Common myeloid progenitor, CD34-positive (primary cell): ENCODE data around the gene OGFR.

Experiments
- CTCF ChIA-PET: fragments of 350-600 bp; sonication (Branson Sonifier 250); formaldehyde crosslinking; loops from one replicate; lab custom pipeline; 2021; ENCODE audit warnings: antibody characterized with exemption; lab: Charles Lee
- POLR2A ChIA-PET: fragments of 350-600 bp; sonication (Branson Sonifier 250); formaldehyde crosslinking; loops from one replicate; lab custom pipeline; 2021; ENCODE audit warnings: antibody characterized with exemption; lab: Charles Lee
- DNase-seq, 3 donors: peaks; one replicate each; pipeline versions ENCODE4 v3.0.0 to v3.0.0-alpha.2; 2013
- H3K27ac ChIP-seq, 2 experiments: 1 replicate in 1 of 2; 2 replicates in 1 of 2; pipeline ENCODE4 v1.7.0; 2013; ENCODE audit warnings: inconsistent platforms in 2 of 2, low read length in 2 of 2, mild to moderate bottlenecking in 2 of 2, low read depth in 1 of 2, moderate library complexity in 1 of 2; ENCODE audit not compliant: severe bottlenecking in 2 of 2, insufficient read depth in 1 of 2, poor library complexity in 1 of 2
- H3K27me3 ChIP-seq, 5 experiments: replicated peaks in 2 of 5; 1 replicate in 3 of 5; 2 replicates in 2 of 5; pipeline versions ENCODE4 v1.6.1 to v1.7.0; 2013; ENCODE audit warnings: low read length in 4 of 5, mild to moderate bottlenecking in 2 of 5, moderate library complexity in 2 of 5, inconsistent platforms in 1 of 5; ENCODE audit not compliant: insufficient read depth in 5 of 5, control insufficient read depth in 4 of 5
- H3K36me3 ChIP-seq, 4 experiments: 1 replicate in 2 of 4; 2 replicates in 2 of 4; pipeline versions ENCODE4 v1.6.1 to v1.7.0; 2013; ENCODE audit warnings: low read length in 3 of 4, control low read depth in 1 of 4, mild to moderate bottlenecking in 1 of 4; ENCODE audit not compliant: control insufficient read depth in 4 of 4, insufficient read depth in 4 of 4
- H3K4me1 ChIP-seq, 4 experiments: 1 replicate in 3 of 4; 2 replicates in 1 of 4; pipeline versions ENCODE4 v1.6.1 to v1.7.1; 2013; ENCODE audit warnings: low read length in 3 of 4, mild to moderate bottlenecking in 3 of 4, control low read depth in 1 of 4, inconsistent platforms in 1 of 4, moderate library complexity in 1 of 4; ENCODE audit not compliant: control insufficient read depth in 4 of 4, insufficient read depth in 4 of 4; ENCODE audit errors: control extremely low read depth in 1 of 4
- H3K4me3 ChIP-seq, 7 experiments: 1 replicate in 4 of 7; 2 replicates in 3 of 7; pipeline versions ENCODE4 v1.5.1 to v1.7.0; 2013; ENCODE audit warnings: mild to moderate bottlenecking in 7 of 7, low read length in 6 of 7, moderate library complexity in 6 of 7, inconsistent platforms in 2 of 7, low read depth in 2 of 7, control low read depth in 1 of 7; ENCODE audit not compliant: insufficient read depth in 4 of 7, control insufficient read depth in 1 of 7; ENCODE audit errors: extremely low read depth in 1 of 7
- H3K9me3 ChIP-seq, 5 experiments: 1 replicate in 4 of 5; 2 replicates in 1 of 5; pipeline versions ENCODE4 v1.6.1 to v1.7.1; 2013; ENCODE audit warnings: low read length in 4 of 5, mild to moderate bottlenecking in 2 of 5, inconsistent platforms in 1 of 5, low read depth in 1 of 5, moderate library complexity in 1 of 5; ENCODE audit not compliant: control insufficient read depth in 4 of 5, insufficient read depth in 2 of 5; ENCODE audit errors: control extremely low read depth in 1 of 5
- WGBS: methylation state at CpG from one replicate; pipeline ENCODE4 v1.1.5; 2013; ENCODE audit not compliant: insufficient coverage; 5-methylcytosine and 5-hydroxymethylcytosine counted together

The OGFR gene

DNA sequence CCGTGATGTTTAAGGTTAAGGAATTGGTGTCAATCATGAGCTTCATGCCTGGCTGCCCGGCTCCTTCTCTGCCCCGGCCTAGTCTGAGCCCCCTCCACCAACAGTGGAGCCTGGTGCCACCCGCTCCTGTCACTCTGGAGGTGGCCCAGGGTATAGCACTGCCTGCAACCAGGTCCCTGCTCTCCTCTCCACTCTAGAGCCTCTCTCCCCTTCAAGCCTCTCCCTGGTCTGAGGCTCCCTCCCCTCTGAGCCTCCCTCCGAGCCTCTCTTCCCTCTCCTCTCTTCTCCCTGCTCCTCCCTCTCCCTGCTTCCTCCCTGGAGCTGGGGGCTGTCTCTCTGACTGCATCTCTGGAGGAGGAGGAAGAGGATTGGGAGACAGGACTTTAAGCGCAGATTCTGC, 39.6 kb upstream of the OGFR start:
- ChIA-PET POLR2A (no interaction called here), CTCF (interaction anchor here (1.1 to 1.2 kb wide), 2 partner anchors 15 to 32 kb away, joined by 3 to 4 read pairs; no protein-coding TSS in a partner anchor)
- Histone ChIP-seq H3K27ac (no peak overlapping the region), H3K9me3 (no peaks in the 10 kb centered on the region), H3K4me1 (no peaks in the 10 kb centered on the region), H3K36me3 (no peaks in the 10 kb centered on the region), H3K27me3 (no peaks in the 10 kb centered on the region), H3K4me3 (no peak overlapping the region)
- 97% methylated on average over 4 of the region's 6 CpGs for WGBS
- no peak for DNase-seq

DNA sequence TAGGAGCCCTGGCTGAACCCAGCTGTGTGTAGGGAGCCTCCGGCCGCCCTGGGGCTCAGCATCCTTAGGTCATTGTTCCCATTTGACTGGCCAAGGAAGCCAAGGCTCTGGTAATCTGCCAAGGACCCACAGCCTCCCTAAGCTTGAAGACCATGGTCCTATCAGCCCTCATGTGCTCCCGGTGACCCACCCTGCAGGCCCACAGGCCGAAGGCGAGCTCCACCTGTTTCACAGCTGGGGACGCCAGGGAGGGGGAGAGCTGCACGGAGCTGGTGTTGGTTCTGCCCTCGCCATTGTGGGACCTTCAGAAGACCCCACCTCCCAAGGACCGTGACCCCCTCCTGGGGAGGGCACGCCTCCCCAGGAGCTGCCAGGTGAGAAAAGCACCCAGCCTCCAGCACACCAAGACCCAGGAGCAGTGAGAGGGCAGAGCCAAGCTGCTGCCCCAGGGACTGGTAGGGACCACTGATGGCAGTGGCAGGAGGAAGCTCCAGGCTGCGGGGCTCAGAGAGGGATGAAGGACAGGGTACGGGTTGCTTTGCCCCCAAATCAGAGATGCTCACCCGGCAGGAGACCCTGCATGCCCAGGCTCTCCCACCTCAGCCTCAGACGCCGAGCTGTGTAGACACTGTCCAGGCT, 39.1 kb upstream of the OGFR start:
- ChIA-PET POLR2A (no interaction called here), CTCF (interaction anchor here (1.2 kb wide), 1 partner anchor 16 kb away, joined by 4 read pairs; no protein-coding TSS in a partner anchor)
- 90% methylated on average over 14 of the region's 15 CpGs for WGBS
- no peaks in the 10 kb centered on the region for H3K36me3 ChIP-seq
- DNase-seq = no peak
- no peaks in the 10 kb centered on the region for H3K9me3 ChIP-seq
- no peaks in the 10 kb centered on the region for H3K27me3 ChIP-seq
- H3K4me3 ChIP-seq = no peak overlapping the region
- H3K4me1 ChIP-seq = no peaks in the 10 kb centered on the region
- H3K27ac ChIP-seq = no peak overlapping the region

DNA sequence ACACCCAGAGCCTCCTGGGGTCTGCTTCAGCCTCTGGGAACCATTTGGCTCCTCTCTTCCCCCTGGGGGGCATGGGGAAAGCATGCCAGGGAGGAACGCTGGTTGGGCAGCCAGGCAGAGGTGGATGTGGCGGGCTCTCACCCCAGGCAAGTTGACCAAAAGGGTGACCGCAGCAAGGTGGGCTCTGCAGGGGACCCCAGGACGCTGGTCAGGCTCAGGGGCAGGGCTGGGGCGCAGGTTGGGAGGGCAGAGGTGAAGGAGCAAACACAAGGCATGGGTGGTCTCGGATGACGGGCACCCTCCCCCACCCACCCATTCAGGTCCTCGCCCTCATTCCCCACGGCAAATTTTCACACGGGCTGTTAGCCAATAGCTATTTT, 38.6 kb upstream of the OGFR start:
- H3K9me3 ChIP-seq = no peaks in the 10 kb centered on the region
- no peaks in the 10 kb centered on the region for H3K4me1 ChIP-seq
- no peak for DNase-seq
- no peak overlapping the region for H3K4me3 ChIP-seq
- no CpG with 5 or more reads among the region's 10 CpGs for WGBS
- ChIA-PET POLR2A (no interaction called here), CTCF (no interaction called here)
- H3K36me3 ChIP-seq = no peaks in the 10 kb centered on the region
- no peak overlapping the region for H3K27ac ChIP-seq
- no peaks in the 10 kb centered on the region for H3K27me3 ChIP-seq

DNA sequence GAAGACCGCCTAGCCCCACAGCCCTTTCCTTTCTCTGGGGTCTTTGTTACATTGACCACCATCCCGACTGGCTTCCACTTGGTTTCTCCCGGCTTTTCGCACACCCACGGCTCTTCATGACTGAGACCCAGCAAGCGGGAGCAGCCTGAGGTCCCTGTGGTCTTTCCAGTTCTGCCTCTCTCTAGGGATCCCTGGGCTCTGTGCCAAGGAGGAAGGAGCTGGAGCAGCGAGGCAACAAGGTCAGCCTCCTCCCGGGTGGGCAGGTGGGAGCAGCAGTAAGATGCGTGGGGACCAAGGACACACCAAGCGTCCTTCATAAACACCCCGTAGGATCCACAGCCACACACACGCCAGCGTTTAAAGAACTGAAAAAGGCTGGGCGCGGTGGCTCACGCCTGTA, 37.9 kb upstream of the OGFR start:
- Histone ChIP-seq H3K36me3 (no peaks in the 10 kb centered on the region), H3K9me3 (no peaks in the 10 kb centered on the region), H3K4me1 (no peaks in the 10 kb centered on the region), H3K27ac (no peak overlapping the region), H3K4me3 (no peak overlapping the region), H3K27me3 (no peaks in the 10 kb centered on the region)
- 94% methylated on average over 13 of the region's 16 CpGs for WGBS
- DNase-seq = no peak
- CTCF ChIA-PET = no interaction called here
- POLR2A ChIA-PET = no interaction called here

DNA sequence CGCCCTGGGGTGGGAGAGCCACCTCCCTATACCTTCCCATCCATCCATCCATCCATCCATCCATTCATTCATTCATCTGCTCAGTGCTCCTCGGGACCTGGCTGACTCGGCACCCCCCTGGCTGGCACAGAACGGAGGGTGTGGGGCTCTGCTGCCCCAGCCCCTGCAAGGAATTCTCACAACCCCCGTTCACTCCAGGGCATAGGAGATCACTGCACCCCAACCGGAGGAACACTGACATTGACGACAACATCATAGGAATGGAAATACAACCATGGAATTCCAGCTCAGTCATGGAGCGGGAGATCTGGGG, 36.4 kb upstream of the OGFR start:
- no peaks in the 10 kb centered on the region for H3K36me3 ChIP-seq
- ChIA-PET POLR2A (no interaction called here), CTCF (no interaction called here)
- H3K27ac ChIP-seq = no peak overlapping the region
- WGBS = 92% methylated on average over 7 of the region's 8 CpGs
- no peak overlapping the region for H3K4me3 ChIP-seq
- no peaks in the 10 kb centered on the region for H3K4me1 ChIP-seq
- no peaks in the 10 kb centered on the region for H3K27me3 ChIP-seq
- H3K9me3 ChIP-seq = no peaks in the 10 kb centered on the region
- no peak for DNase-seq

DNA sequence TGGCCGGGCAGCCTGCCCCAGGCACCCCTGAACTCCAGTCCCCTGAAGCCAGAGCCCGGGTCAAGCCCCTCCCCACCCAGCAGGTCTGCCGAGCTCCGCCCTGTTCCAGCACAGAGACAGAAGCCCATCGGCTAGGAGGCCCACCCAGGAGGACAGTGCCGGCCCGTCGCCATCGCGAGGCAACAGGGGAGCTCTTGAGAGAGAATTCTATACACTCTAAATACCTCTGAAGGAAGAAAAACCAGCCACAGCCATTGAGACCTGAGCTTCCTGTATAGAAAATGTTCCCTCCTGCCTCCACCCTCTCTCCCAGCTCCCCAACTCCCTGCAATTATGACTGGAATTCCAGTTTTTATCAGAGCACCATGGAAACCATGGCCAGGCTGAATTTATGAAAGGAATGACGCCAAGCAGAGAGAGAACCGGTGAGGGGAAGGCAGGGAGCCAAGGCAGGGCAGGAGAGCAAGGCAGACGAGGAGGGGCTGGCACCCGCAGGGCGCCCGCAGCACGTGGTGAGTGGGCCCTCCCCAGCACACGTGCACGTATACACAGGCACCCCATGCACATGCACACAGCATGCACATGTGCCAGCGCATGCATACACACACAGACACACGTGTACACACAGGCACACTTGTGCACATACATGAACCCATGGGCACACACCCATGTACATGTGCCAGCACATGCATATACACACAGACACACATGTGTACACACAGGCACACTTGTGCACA, 35.9 kb upstream of the OGFR start:
- DNase-seq = no peak
- H3K27ac ChIP-seq = no peak overlapping the region
- WGBS = 90% methylated on average over 8 of the region's 21 CpGs
- no peak overlapping the region for H3K4me3 ChIP-seq
- ChIA-PET POLR2A (no interaction called here), CTCF (no interaction called here)
- H3K9me3 ChIP-seq = no peaks in the 10 kb centered on the region
- no peaks in the 10 kb centered on the region for H3K36me3 ChIP-seq
- H3K4me1 ChIP-seq = no peaks in the 10 kb centered on the region
- no peaks in the 10 kb centered on the region for H3K27me3 ChIP-seq

DNA sequence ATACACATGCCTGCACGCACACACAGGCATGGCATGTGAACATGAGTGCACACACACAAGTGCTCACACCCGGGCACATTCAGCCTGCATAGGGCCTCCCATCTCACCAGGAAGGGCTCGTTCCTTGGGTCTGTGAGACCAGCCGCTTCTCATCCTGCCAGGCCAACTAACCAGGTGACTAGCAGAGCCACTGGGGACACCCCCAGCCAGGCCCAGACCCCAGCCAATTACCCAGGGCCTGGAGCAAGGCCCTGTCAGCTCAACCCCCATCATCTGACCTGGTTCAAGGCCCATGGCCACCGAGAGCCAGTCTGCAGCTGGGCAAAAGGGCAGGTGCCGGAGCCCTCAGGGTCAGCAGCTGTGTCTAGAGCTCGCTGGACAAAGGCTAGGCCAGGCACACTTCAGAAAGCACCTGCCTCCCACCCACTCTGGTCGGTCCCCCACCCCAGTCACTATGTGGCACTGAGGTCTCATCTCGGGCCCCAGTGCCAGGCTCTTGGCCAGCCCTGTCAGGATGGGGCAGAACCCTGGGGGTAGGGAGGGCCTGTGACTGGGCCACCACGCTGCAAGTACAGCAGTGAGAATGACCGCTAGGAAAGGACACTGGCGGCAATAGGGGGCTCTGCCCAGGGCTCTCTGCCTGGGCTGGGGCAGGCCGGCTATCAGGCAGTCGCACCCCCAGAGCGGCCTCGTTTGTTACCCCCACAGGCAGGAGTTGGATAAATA, 35.1 kb upstream of the OGFR start:
- ChIA-PET POLR2A (no interaction called here), CTCF (no interaction called here)
- Histone ChIP-seq H3K27ac (no peak overlapping the region), H3K4me3 (no peak overlapping the region), H3K9me3 (no peaks in the 10 kb centered on the region), H3K4me1 (peaks cover 0 to 1% (median under 1%) of the 10 kb centered on the region in 4 experiments), H3K27me3 (no peaks in the 10 kb centered on the region), H3K36me3 (no peaks in the 10 kb centered on the region)
- WGBS = 97% methylated on average over 12 of the region's 16 CpGs
- no peak for DNase-seq
